Spleen (tissue), 7 donors: ENCODE data around the gene HMCN1.

ENCODE experiments used
- CTCF ChIP-seq, 11 experiments: fragments of 200-600 bp in 7 of 11; fragments of 450-650 bp in 4 of 11; sonication (generic) in 4 of 11; IDR thresholded peaks in 8 of 11; conservative IDR thresholded peaks in 3 of 11; 1 replicate in 7 of 11; 2 replicates in 4 of 11; pipeline versions ENCODE4 v1.4.0 to v1.8.0; 2016 to 2021; ENCODE audit warnings: antibody characterized with exemption in 11 of 11, inconsistent platforms in 4 of 11, mild to moderate bottlenecking in 1 of 11
- POLR2A ChIP-seq, 3 donors: fragments of 450-650 bp; IDR thresholded peaks; one replicate each; pipeline ENCODE4 v1.5.1; 2017; ENCODE audit warnings: antibody characterized with exemption in 3 of 3, mild to moderate bottlenecking in 1 of 3
- POLR2AphosphoS5 ChIP-seq, 3 donors: sonication (generic); formaldehyde crosslinking; IDR thresholded peaks; one replicate each; pipeline ENCODE4 v1.5.1; 2017; ENCODE audit warnings: antibody characterized with exemption in 3 of 3
- donor health status: DM: no; HTN: no; CAD: no; lungs with moderate emphysema.
- donor health status: DM: no; HTN: no; CAD: no.
- donor health status: DM: no; HTN: no; CAD: no.

DNA sequence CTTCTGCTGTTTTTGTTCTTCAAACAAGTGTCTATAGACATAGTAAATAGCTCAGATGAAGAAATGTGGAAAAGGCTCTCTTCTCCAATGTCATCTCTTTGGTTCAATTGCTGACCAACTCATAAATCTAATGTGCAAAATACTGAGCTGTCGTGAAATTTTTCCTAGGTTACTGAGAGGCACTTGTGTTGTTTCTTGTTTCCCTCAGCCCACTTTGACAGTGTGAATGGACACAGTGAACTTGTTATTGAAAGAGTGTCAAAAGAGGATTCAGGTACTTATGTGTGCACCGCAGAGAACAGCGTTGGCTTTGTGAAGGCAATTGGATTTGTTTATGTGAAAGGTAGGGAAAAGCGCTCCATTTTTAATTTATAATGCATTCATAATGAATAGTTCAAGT, 395.6 kb downstream of the HMCN1 start:
- TF ChIP-seq CTCF (IDR thresholded peaks at IDR 0.05 in 8 of 11, conservative IDR thresholded peaks at IDR 0.05 in 3 of 11) (no peak), POLR2A (IDR thresholded peaks at IDR 0.05) (no peak), POLR2AphosphoS5 (IDR thresholded peaks at IDR 0.05) (no peak)
